Measurements from ENCODE around the gene PIAS4. TPM values are rescaled to one million over a fixed set of nuclear protein-coding genes. Genes with fewer than 3 reads are reported as not detected.

Gene PIAS4
- total RNA-seq, 1 donor from 2014 or later, result 17.0 TPM

DNA sequence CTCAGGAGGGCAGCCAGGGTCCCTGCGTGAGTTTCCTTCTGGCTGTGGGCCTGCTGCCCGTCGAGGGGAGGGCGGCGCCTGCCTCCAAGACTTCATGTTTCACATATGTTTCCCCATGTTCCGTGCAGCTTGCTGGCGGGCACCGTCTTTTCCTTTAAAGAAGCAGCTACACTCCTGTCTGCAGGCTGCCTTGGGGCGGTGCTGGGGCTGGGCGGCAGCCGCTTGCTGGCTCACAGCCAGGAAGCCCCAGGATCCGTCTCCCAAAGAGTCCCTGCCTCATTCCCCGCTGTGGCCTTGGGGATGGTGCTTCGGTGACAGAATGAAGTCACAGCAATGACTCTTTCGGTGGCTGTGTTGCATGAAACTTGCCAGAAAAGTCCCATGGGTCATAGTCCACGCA is 24.9 kb downstream of the PIAS4 start:
- H2AFZ ChIP-seq (replicated peaks), result no peak overlapping the region
- H3K36me3 ChIP-seq, result no peaks in the 10 kb centered on the region
- no peak overlapping the region for H3K4me3 ChIP-seq
- Mint-ChIP-seq H3K4me3 (no peak overlapping the region), H3K27ac (no peak overlapping the region), H3K36me3 (peaks cover 2% of the 10 kb centered on the region), H3K27me3 (ENCODE audit: insufficient read depth, low read depth) (no peaks in the 10 kb centered on the region), H3K4me1 (no peaks in the 10 kb centered on the region), H3K9me3 (no peaks in the 10 kb centered on the region)
- H3K9ac ChIP-seq, result no peak overlapping the region
- H4K20me1 ChIP-seq (ENCODE audit: low read depth), result no peaks in the 10 kb centered on the region
- TF ChIP-seq EZH2 (IDR thresholded peaks at IDR 0.05) (no peak), EZH2phosphoT487 (IDR thresholded peaks at IDR 0.05) (no peak)
- TF ChIP-seq, protein P1, sequence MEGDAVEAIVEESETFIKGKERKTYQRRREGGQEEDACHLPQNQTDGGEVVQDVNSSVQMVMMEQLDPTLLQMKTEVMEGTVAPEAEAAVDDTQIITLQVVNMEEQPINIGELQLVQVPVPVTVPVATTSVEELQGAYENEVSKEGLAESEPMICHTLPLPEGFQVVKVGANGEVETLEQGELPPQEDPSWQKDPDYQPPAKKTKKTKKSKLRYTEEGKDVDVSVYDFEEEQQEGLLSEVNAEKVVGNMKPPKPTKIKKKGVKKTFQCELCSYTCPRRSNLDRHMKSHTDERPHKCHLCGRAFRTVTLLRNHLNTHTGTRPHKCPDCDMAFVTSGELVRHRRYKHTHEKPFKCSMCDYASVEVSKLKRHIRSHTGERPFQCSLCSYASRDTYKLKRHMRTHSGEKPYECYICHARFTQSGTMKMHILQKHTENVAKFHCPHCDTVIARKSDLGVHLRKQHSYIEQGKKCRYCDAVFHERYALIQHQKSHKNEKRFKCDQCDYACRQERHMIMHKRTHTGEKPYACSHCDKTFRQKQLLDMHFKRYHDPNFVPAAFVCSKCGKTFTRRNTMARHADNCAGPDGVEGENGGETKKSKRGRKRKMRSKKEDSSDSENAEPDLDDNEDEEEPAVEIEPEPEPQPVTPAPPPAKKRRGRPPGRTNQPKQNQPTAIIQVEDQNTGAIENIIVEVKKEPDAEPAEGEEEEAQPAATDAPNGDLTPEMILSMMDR (IDR thresholded peaks at IDR 0.05), result no peak
- no peaks in the 10 kb centered on the region for H3F3A ChIP-seq (ENCODE audit: low read depth)
- H3K79me2 ChIP-seq (ENCODE audit: low read depth), result no peaks in the 10 kb centered on the region
- no peaks in the 10 kb centered on the region for H3K4me1 ChIP-seq
- H3K27ac ChIP-seq, result no peak overlapping the region
- no peaks in the 10 kb centered on the region for H3K9me3 ChIP-seq (ENCODE audit: low read depth)
- no peaks in the 10 kb centered on the region for H3K27me3 ChIP-seq
- no peak for DNase-seq (ENCODE audit: low spot score)
- H3K4me2 ChIP-seq, result no peak overlapping the region

DNA sequence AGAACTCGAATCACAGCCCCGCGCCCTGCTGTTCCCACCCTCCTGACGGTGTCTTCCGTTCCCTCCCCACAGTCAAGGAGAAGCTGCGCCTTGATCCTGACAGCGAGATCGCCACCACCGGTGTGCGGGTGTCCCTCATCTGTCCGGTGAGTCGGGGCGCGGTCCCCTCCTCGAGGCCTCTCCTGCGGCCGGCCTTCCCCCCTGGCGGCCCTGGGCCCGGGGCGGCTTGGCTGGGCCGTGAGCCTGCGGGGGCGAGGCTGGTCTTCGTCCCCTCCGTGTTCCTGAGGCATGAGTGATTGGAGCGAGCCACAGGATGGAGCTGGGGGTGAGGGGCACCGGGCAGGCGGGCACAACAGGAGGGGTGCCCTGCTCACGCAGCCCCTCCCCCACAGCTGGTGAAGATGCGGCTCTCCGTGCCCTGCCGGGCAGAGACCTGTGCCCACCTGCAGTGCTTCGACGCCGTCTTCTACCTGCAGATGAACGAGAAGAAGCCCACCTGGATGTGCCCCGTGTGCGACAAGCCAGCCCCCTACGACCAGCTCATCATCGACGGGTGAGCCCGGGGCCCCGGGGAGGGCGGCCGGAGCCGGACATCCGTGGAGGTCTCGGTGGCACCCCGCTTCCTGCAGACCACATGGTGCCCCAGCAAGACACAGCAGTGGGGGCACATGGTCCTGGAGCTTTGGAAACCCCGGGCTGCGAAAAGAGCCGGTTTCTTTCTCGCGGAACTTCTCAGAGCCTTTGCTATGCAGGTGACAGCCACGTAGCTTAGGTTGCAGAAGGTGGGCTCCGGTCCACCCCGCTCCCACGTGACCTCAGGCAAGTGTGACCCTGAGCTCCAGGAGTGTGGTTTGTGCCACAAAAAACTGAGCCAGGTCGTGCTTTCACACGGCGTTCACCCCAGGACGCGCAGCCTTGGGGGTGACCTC is 25.8 kb downstream of the PIAS4 start:
- TF ChIP-seq EZH2 (IDR thresholded peaks at IDR 0.05), result no peak
- no peak for TF ChIP-seq EZH2phosphoT487 (IDR thresholded peaks at IDR 0.05)
- TF ChIP-seq, protein P1 (IDR thresholded peaks at IDR 0.05), result no peak
- H3K27me3 ChIP-seq, result no peaks in the 10 kb centered on the region
- H3K4me1 Mint-ChIP-seq, result no peaks in the 10 kb centered on the region
- H3K4me1 ChIP-seq, result no peaks in the 10 kb centered on the region
- H3F3A ChIP-seq (ENCODE audit: low read depth), result no peaks in the 10 kb centered on the region
- H2AFZ ChIP-seq (replicated peaks), result no peak overlapping the region
- no peaks in the 10 kb centered on the region for H3K9me3 ChIP-seq (ENCODE audit: low read depth)
- no peaks in the 10 kb centered on the region for H3K36me3 ChIP-seq
- H3K27ac ChIP-seq, result no peak overlapping the region
- no peak overlapping the region for H3K4me3 Mint-ChIP-seq
- DNase-seq (ENCODE audit: low spot score), result no peak
- H3K4me3 ChIP-seq, result no peak overlapping the region
- H4K20me1 ChIP-seq (ENCODE audit: low read depth), result no peaks in the 10 kb centered on the region
- H3K36me3 Mint-ChIP-seq, result peaks cover 4% of the 10 kb centered on the region
- no peak overlapping the region for H3K27ac Mint-ChIP-seq
- no peak overlapping the region for H3K4me2 ChIP-seq
- no peaks in the 10 kb centered on the region for H3K79me2 ChIP-seq (ENCODE audit: low read depth)
- no peaks in the 10 kb centered on the region for H3K9me3 Mint-ChIP-seq
- H3K27me3 Mint-ChIP-seq (ENCODE audit: insufficient read depth, low read depth), result no peaks in the 10 kb centered on the region
- H3K9ac ChIP-seq, result no peak overlapping the region

DNA sequence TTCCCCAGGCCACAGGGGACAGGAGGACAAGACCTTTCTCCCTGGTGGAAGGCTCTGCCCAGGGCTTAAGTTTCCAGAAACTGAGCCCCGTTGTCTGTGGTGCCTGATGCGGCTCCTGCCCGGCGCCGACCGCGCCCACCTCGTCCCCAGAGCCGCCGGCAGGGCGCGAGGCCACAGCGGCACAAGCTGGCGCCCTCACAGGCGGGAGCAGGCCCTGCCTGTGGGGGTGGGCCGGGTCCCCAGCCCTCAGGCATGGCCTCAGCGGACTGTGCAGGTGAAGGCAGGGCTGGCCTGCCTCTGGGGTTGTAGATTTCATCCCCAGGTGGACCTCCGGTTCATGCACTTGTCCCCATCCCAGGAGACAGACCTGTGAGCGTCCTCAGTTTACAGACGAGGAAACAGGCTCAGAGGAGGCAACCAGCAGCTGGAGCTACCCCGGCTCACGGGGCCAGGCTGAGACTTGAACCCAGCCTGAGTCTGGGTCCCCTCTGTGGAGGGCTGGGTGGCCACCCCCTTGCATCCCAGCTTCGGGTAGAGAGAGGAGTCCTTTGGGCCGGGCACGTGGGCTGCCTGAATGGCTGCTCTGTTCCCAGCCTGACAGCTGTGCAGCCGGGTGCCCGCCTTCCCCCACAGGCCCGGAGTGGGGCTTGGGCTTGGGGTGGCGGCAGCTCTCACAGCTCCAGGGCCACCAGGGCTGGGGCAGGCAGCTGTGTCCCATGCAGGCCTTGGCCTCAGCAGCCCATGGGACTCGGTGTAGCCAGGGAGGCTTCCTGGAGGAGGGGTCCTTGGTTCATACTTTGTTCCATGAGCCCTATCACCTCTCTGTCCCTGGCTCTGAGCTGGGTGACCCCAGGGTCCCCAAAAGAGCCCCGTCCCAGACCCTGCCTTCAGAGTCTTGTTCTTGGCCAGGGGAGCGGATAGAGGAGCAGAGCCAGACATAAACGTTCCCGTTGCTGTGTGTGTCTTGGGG is 26.8 kb downstream of the PIAS4 start:
- H3K4me3 Mint-ChIP-seq, result no peak overlapping the region
- no peaks in the 10 kb centered on the region for H3K27me3 ChIP-seq
- no peak for DNase-seq (ENCODE audit: low spot score)
- no peak overlapping the region for H3K9ac ChIP-seq
- H3K36me3 ChIP-seq, result no peaks in the 10 kb centered on the region
- H2AFZ ChIP-seq (replicated peaks), result no peak overlapping the region
- no peaks in the 10 kb centered on the region for H3K4me1 ChIP-seq
- H3K79me2 ChIP-seq (ENCODE audit: low read depth), result no peaks in the 10 kb centered on the region
- H3K9me3 ChIP-seq (ENCODE audit: low read depth), result no peaks in the 10 kb centered on the region
- H3K4me1 Mint-ChIP-seq, result no peaks in the 10 kb centered on the region
- H4K20me1 ChIP-seq (ENCODE audit: low read depth), result no peaks in the 10 kb centered on the region
- H3K36me3 Mint-ChIP-seq, result peaks cover 4% of the 10 kb centered on the region
- no peak overlapping the region for H3K27ac ChIP-seq
- H3K27me3 Mint-ChIP-seq (ENCODE audit: insufficient read depth, low read depth), result peaks cover 2% of the 10 kb centered on the region
- no peaks in the 10 kb centered on the region for H3K9me3 Mint-ChIP-seq
- TF ChIP-seq EZH2 (IDR thresholded peaks at IDR 0.05) (no peak), EZH2phosphoT487 (IDR thresholded peaks at IDR 0.05) (no peak)
- TF ChIP-seq, protein P1 (IDR thresholded peaks at IDR 0.05), result no peak
- no peak overlapping the region for H3K4me2 ChIP-seq
- no peak overlapping the region for H3K27ac Mint-ChIP-seq
- no peak overlapping the region for H3K4me3 ChIP-seq
- H3F3A ChIP-seq (ENCODE audit: low read depth), result no peaks in the 10 kb centered on the region
